Raji (cell line): Measurements from ENCODE around the gene GRIN2A.

Experiments
- POLR2A ChIP-seq: IDR thresholded peaks from 2 replicates; pipeline ENCODE4 v1.6.1; 2011; ENCODE audit warnings: low read depth, low read length, control low read depth; ENCODE audit not compliant: insufficient read depth

The GRIN2A gene

GRCh38 chr16:10169031-10169430 is 13.2 kb downstream of the GRIN2A start:
- TF ChIP-seq POLR2A, result no peak

- no peak for TF ChIP-seq POLR2A
Observed at GRCh38 chr16:10168258-10168657, 14.0 kb downstream of the GRIN2A start.

GRCh38 chr16:10165643-10166042 is 16.6 kb downstream of the GRIN2A start:
- no peak for TF ChIP-seq POLR2A

- TF ChIP-seq POLR2A, result no peak
Observed at GRCh38 chr16:10162981-10163380, 19.2 kb downstream of the GRIN2A start.

GRCh38 chr16:10156099-10156498 is 26.1 kb downstream of the GRIN2A start:
- no peak for TF ChIP-seq POLR2A

GRCh38 chr16:10154389-10154788 is 27.8 kb downstream of the GRIN2A start:
- no peak for TF ChIP-seq POLR2A

GRCh38 chr16:10153985-10154384 is 28.2 kb downstream of the GRIN2A start:
- TF ChIP-seq POLR2A, result no peak

- TF ChIP-seq POLR2A, result no peak
Observed at GRCh38 chr16:10151718-10152117, 30.5 kb downstream of the GRIN2A start.

- TF ChIP-seq POLR2A, result no peak
Observed at GRCh38 chr16:10150906-10151305, 31.3 kb downstream of the GRIN2A start.

GRCh38 chr16:10145542-10146035 is 36.6 kb downstream of the GRIN2A start:
- TF ChIP-seq POLR2A, result no peak

- TF ChIP-seq POLR2A, result no peak
Observed at GRCh38 chr16:10141671-10142070, 40.6 kb downstream of the GRIN2A start.

- TF ChIP-seq POLR2A, result no peak
Observed at GRCh38 chr16:10138881-10139280, 43.3 kb downstream of the GRIN2A start.

GRCh38 chr16:10137341-10137740 is 44.9 kb downstream of the GRIN2A start:
- TF ChIP-seq POLR2A, result no peak

- no peak for TF ChIP-seq POLR2A
Observed at GRCh38 chr16:10136916-10137315, 45.3 kb downstream of the GRIN2A start.

- no peak for TF ChIP-seq POLR2A
Observed at GRCh38 chr16:10130538-10130937, 51.7 kb downstream of the GRIN2A start.

GRCh38 chr16:10128397-10129258 is 53.6 kb downstream of the GRIN2A start:
- no peak for TF ChIP-seq POLR2A

- TF ChIP-seq POLR2A, result no peak
Observed at GRCh38 chr16:10126686-10127085, 55.5 kb downstream of the GRIN2A start.
